CD4-positive, alpha-beta T cell (primary cell): ENCODE data around the gene PARD3B. TPM values are rescaled to one million over a fixed set of nuclear protein-coding genes. Genes with fewer than 3 reads are reported as not detected.

Experiments
- ATAC-seq: fragments of 200-7000 bp; cut with Tn5 transposase; one replicate; pipeline ENCODE4 v1.10.0; 2022; ENCODE audit warnings: mild to moderate bottlenecking; ENCODE audit not compliant: poor library complexity
- CTCF ChIA-PET: fragments of 350-600 bp; sonication (Branson Sonifier 250); formaldehyde crosslinking; loops from one replicate; lab custom pipeline; 2021; ENCODE audit warnings: antibody characterized with exemption, inconsistent platforms; lab: Charles Lee
- POLR2A ChIA-PET: fragments of 350-600 bp; sonication (Branson Sonifier 250); formaldehyde crosslinking; loops from one replicate; lab custom pipeline; 2021; ENCODE audit warnings: antibody characterized with exemption, inconsistent platforms; lab: Charles Lee
- DNase-seq, 14 experiments: peaks; one replicate each; pipeline ENCODE4 v3.0.0-alpha.2; 2013 to 2020; ENCODE audit warnings: mixed read lengths in 2 of 14
- H3K27ac ChIP-seq, 2 donors: one replicate each; pipeline versions ENCODE4 v1.5.1 to v1.7.0; 2013; ENCODE audit warnings: low read length in 2 of 2, low read depth in 1 of 2, mild to moderate bottlenecking in 1 of 2
- H3K27me3 ChIP-seq, 2 experiments: 1 replicate in 1 of 2; 2 replicates in 1 of 2; pipeline versions ENCODE4 v1.6.1 to v1.7.0; 2013; ENCODE audit warnings: low read length in 2 of 2, control low read depth in 1 of 2, mild to moderate bottlenecking in 1 of 2, moderate library complexity in 1 of 2; ENCODE audit not compliant: insufficient read depth in 2 of 2, control insufficient read depth in 1 of 2
- H3K36me3 ChIP-seq: one replicate; pipeline ENCODE4 v1.6.1; 2013; ENCODE audit warnings: low read length, control low read depth; ENCODE audit not compliant: insufficient read depth
- H3K4me1 ChIP-seq: one replicate; pipeline ENCODE4 v1.6.1; 2013; ENCODE audit warnings: low read length, control low read depth; ENCODE audit not compliant: insufficient read depth
- H3K4me3 ChIP-seq: one replicate; pipeline ENCODE4 v1.5.1; 2013; ENCODE audit warnings: mild to moderate bottlenecking, low read length, moderate library complexity
- H3K9me3 ChIP-seq, 2 experiments: 1 replicate in 1 of 2; 2 replicates in 1 of 2; pipeline versions ENCODE4 v1.6.1 to v1.7.0; 2013; ENCODE audit warnings: low read length in 2 of 2, mild to moderate bottlenecking in 2 of 2, control low read depth in 1 of 2, moderate library complexity in 1 of 2; ENCODE audit not compliant: control insufficient read depth in 1 of 2, insufficient read depth in 1 of 2
- H3K27ac Mint-ChIP-seq: one replicate; pipeline ENCODE4 v1.8.0; 2020; ENCODE audit warnings: mixed read lengths
- H3K27me3 Mint-ChIP-seq: one replicate; pipeline ENCODE4 v1.8.0; 2021; ENCODE audit warnings: mixed read lengths
- H3K36me3 Mint-ChIP-seq: one replicate; pipeline ENCODE4 v1.8.0; 2021; ENCODE audit warnings: low read depth, mixed read lengths
- H3K4me1 Mint-ChIP-seq: one replicate; pipeline ENCODE4 v1.8.0; 2021; ENCODE audit warnings: low read depth, mixed read lengths
- H3K4me3 Mint-ChIP-seq: one replicate; pipeline ENCODE4 v1.8.0; 2020; ENCODE audit warnings: mild to moderate bottlenecking, mixed read lengths
- H3K9me3 Mint-ChIP-seq: one replicate; pipeline ENCODE4 v1.8.0; 2020; ENCODE audit warnings: mixed read lengths
- intact Hi-C, 2 experiments: fragments of 100-400 bp; cut with DNase I in 1 of 2; cut with micrococcal nuclease in 1 of 2; formaldehyde crosslinking; loops; one replicate each; pipeline versions ENCODE4 v1.15.1 to v1.9.0; 2023 to 2025; cut with DNase I, micrococcal nuclease
- total RNA-seq, 174 experiments: library from RNA in 2 of 174; stranded (reverse) in 2 of 174; gene quantifications; one replicate each; pipeline ENCODE4 v1.2.3 and lab custom pipeline; 2021 to 2026
- TF ChIP-seq, protein P1 (sequence below): fragments of 200-600 bp; IDR thresholded peaks from one replicate; pipeline ENCODE4 v1.8.0; 2022; ENCODE audit warnings: antibody characterized with exemption, mild to moderate bottlenecking

PARD3B gene
- total RNA-seq, 2 experiments from 2014 or later = 0.87 to 1.9 TPM

DNA sequence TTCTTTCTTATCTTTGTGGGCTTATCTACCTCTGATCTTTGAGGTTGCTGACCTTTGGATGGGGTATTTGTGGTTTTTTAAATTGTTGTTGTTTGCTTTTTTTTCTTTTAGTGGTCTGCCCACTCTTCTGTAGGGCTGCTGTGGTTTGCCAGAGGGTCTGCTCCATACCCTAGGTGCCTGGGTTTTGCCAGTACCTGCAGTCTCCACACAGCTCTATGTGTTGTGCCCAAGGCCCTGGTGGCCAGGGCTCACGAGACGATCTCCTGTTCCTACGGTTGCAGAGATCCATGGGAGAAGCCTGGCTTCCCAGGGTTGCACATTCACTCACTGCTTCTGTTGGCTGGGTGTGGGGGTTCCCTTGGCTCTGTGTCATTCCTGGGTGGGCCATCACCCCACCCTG is 87.1 kb downstream of the PARD3B start:
- H3K9me3 Mint-ChIP-seq = no peaks in the 10 kb centered on the region
- TF ChIP-seq, protein P1, sequence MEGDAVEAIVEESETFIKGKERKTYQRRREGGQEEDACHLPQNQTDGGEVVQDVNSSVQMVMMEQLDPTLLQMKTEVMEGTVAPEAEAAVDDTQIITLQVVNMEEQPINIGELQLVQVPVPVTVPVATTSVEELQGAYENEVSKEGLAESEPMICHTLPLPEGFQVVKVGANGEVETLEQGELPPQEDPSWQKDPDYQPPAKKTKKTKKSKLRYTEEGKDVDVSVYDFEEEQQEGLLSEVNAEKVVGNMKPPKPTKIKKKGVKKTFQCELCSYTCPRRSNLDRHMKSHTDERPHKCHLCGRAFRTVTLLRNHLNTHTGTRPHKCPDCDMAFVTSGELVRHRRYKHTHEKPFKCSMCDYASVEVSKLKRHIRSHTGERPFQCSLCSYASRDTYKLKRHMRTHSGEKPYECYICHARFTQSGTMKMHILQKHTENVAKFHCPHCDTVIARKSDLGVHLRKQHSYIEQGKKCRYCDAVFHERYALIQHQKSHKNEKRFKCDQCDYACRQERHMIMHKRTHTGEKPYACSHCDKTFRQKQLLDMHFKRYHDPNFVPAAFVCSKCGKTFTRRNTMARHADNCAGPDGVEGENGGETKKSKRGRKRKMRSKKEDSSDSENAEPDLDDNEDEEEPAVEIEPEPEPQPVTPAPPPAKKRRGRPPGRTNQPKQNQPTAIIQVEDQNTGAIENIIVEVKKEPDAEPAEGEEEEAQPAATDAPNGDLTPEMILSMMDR = no peak
- H3K4me1 Mint-ChIP-seq = no peaks in the 10 kb centered on the region
- no peaks in the 10 kb centered on the region for H3K4me1 ChIP-seq
- intact Hi-C loops = no loop called here
- no peaks in the 10 kb centered on the region for H3K36me3 ChIP-seq
- no peaks in the 10 kb centered on the region for H3K27me3 ChIP-seq
- ATAC-seq (no peak), DNase-seq (no peak)
- CTCF ChIA-PET = no interaction called here
- H3K9me3 ChIP-seq = peaks cover 0 to 3% of the 10 kb centered on the region in 2 experiments
- POLR2A ChIA-PET = no interaction called here
- H3K4me3 ChIP-seq = no peak overlapping the region
- no peak overlapping the region for H3K27ac ChIP-seq
- H3K27ac Mint-ChIP-seq = no peak overlapping the region
- peaks cover 9% of the 10 kb centered on the region for H3K27me3 Mint-ChIP-seq
- H3K4me3 Mint-ChIP-seq = no peak overlapping the region
- H3K36me3 Mint-ChIP-seq = no peaks in the 10 kb centered on the region

DNA sequence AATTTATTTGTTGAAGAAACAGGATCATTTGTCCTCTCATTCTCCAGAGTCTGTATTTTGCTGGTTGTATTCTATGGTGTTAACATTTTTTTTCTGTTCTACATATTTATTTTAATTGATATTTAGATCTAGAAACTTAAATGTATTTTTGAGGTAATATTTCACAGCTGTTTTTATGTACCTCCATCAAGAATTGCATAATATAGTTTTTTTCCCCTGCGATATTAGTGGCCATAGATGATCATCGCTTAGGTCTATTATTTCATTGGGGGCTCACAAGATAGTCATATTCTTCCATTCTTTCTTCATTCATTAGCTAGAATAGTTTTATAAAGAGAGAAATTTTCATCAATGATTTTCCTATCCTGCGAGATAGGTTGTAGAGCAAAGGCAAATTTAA is 89.3 kb downstream of the PARD3B start:
- Mint-ChIP-seq H3K4me3 (no peak overlapping the region), H3K36me3 (no peaks in the 10 kb centered on the region), H3K27ac (no peak overlapping the region), H3K27me3 (peaks cover 9% of the 10 kb centered on the region), H3K9me3 (no peaks in the 10 kb centered on the region), H3K4me1 (no peaks in the 10 kb centered on the region)
- intact Hi-C loops = no loop called here
- no peaks in the 10 kb centered on the region for H3K4me1 ChIP-seq
- H3K36me3 ChIP-seq = no peaks in the 10 kb centered on the region
- ChIA-PET POLR2A (no interaction called here), CTCF (interaction anchor here (1.0 kb wide), 1 partner anchor 8 kb away, joined by 3 read pairs; no protein-coding TSS in a partner anchor)
- TF ChIP-seq, protein P1 = no peak
- H3K4me3 ChIP-seq = no peak overlapping the region
- ATAC-seq (no peak), DNase-seq (no peak)
- H3K9me3 ChIP-seq = peaks cover 0 to 3% of the 10 kb centered on the region in 2 experiments
- H3K27ac ChIP-seq = no peak overlapping the region
- no peaks in the 10 kb centered on the region for H3K27me3 ChIP-seq

DNA sequence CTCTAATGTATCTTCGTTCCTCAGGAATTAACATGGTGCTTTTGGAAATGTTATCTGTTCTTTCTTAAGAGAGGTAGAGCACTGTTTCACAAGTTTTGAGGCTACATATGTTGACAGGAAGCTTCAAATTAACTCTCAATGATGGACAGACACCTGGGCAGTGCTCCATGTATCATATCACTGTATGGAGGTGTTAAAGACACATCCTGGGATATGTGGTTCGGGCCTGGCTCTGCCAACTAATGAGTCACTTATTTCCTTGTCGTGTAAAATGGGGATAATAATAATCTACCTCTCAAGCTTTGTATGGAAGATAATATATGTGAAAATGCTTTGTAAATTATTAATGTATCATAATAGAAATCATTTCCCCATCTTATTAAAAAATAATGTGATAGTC is 90.2 kb downstream of the PARD3B start:
- ATAC-seq = no peak
- no peak overlapping the region for H3K4me3 Mint-ChIP-seq
- intact Hi-C loops = no loop called here
- H3K4me1 Mint-ChIP-seq = no peaks in the 10 kb centered on the region
- H3K4me3 ChIP-seq = no peak overlapping the region
- H3K36me3 Mint-ChIP-seq = no peaks in the 10 kb centered on the region
- no peaks in the 10 kb centered on the region for H3K27me3 ChIP-seq
- no peaks in the 10 kb centered on the region for H3K36me3 ChIP-seq
- no peaks in the 10 kb centered on the region for H3K9me3 Mint-ChIP-seq
- ChIA-PET POLR2A (no interaction called here), CTCF (interaction anchor here (1.0 kb wide), 1 partner anchor 9 kb away, joined by 3 read pairs; no protein-coding TSS in a partner anchor)
- peaks cover 9% of the 10 kb centered on the region for H3K27me3 Mint-ChIP-seq
- H3K9me3 ChIP-seq = peaks cover 0 to 3% of the 10 kb centered on the region in 2 experiments
- H3K27ac Mint-ChIP-seq = no peak overlapping the region
- TF ChIP-seq, protein P1 = no peak
- DNase-seq = no peak
- no peak overlapping the region for H3K27ac ChIP-seq
- H3K4me1 ChIP-seq = no peaks in the 10 kb centered on the region
